ENCODE measurements around the gene AREL1.

AREL1 gene

DNA sequence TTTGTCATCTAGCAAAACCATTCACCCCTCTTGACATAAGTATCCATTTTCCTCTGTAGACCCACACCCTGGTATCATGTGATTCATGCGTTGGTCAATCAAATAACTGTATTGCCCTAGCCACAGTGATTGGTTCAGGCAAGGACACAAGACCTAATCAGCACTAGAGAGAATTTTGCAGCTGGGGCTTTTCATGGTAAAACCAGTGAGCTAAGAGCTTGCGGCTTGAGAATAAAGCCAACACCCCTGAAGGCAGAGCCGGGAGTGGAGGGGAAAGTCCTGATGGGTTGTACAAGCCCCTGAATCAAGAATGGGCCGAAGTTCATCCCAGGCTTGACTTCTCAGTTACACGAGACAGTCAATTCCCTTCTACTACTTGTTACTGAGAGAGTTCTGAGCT, 67.6 kb downstream of the AREL1 start:
- Histone ChIP-seq H3K27me3 (ENCODE audit: control insufficient read depth in 1 of 2, insufficient read depth in 2 of 2, low read length in 2 of 2) (peaks cover 0 to 5% of the 10 kb centered on the region in 2 donors), H3K36me3 (ENCODE audit: control insufficient read depth in 1 of 2, insufficient read depth in 2 of 2, low read length in 2 of 2) (no peaks in the 10 kb centered on the region), H3K9me3 (ENCODE audit: control insufficient read depth in 1 of 2, low read length in 2 of 2) (no peaks in the 10 kb centered on the region), H3K27ac (ENCODE audit: low read depth, low read length) (no peak overlapping the region), H3K9ac (ENCODE audit: low read depth in 1 of 2, low read length in 2 of 2) (no peak overlapping the region), H3K4me3 (ENCODE audit: low read depth in 1 of 2, low read length in 2 of 2) (no peak overlapping the region), H3K4me1 (ENCODE audit: control insufficient read depth in 1 of 2, insufficient read depth in 2 of 2, low read length in 2 of 2) (no peaks in the 10 kb centered on the region)

DNA sequence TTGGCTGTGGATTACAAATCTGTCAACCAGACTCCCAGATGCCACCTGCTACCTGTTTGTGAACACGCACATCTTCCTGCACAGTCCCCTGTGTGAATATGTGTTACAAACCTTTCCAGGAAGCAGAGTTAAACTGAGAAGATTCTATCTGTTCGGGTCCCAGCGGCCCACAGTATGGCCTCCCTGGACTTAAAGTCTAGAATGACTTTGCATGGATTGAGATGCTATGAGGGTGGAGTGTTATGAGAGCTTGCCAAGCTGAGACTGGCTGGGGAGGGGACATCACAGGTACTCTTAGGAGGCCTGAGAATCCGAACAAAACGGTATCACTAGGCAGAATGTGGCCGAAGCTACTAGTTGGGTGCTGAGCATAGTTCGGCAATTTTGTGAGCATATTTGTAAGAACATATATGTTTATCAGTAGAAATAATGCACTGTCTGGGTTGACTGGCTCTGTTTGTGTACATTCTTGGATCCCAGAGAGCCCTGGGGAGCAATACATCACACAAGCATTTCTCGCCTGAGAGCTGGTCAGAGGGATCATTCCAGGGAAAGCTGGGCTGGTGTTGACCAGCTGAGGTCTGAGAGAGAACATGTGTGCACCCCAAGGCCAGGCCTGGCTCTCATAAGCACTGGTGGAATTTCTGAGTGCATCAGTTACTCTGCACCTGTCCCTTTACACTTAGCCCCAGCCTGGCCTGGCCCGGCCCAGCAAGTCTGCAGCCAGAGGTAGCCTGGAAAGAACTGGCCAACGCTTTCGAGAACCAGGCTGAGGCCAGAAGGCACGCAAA, 71.1 kb downstream of the AREL1 start:
- no peaks in the 10 kb centered on the region for H3K36me3 ChIP-seq (ENCODE audit: control insufficient read depth in 1 of 2, insufficient read depth in 2 of 2, low read length in 2 of 2)
- no peaks in the 10 kb centered on the region for H3K4me1 ChIP-seq (ENCODE audit: control insufficient read depth in 1 of 2, insufficient read depth in 2 of 2, low read length in 2 of 2)
- peaks cover 0 to 2% of the 10 kb centered on the region in 2 donors for H3K27me3 ChIP-seq (ENCODE audit: control insufficient read depth in 1 of 2, insufficient read depth in 2 of 2, low read length in 2 of 2)
- H3K27ac ChIP-seq (ENCODE audit: low read depth, low read length), result no peak overlapping the region
- no peak overlapping the region for H3K9ac ChIP-seq (ENCODE audit: low read depth in 1 of 2, low read length in 2 of 2)
- no peak overlapping the region for H3K4me3 ChIP-seq (ENCODE audit: low read depth in 1 of 2, low read length in 2 of 2)
- no peaks in the 10 kb centered on the region for H3K9me3 ChIP-seq (ENCODE audit: control insufficient read depth in 1 of 2, low read length in 2 of 2)

DNA sequence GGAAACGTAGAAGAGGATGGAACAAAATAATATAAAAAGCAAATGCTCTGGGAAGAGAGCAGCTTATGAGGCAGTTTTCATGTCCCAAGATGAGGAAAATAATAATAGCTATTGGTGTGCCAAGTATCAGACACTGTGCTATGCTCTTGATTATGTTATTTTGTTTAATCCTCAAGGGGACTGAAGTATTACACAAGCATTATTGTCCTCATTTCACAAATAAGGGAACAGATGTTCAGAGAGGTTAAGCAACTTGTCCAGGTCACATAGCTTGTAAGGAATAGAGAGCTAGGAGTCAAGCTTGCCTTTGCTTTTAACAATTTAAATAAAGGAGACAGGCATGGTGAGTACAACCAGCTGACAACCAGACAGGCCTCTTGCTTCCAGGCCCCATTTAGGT, 73.9 kb downstream of the AREL1 start:
- no peak overlapping the region for H3K27ac ChIP-seq (ENCODE audit: low read depth, low read length)
- no peaks in the 10 kb centered on the region for H3K4me1 ChIP-seq (ENCODE audit: control insufficient read depth in 1 of 2, insufficient read depth in 2 of 2, low read length in 2 of 2)
- no peaks in the 10 kb centered on the region for H3K9me3 ChIP-seq (ENCODE audit: control insufficient read depth in 1 of 2, low read length in 2 of 2)

DNA sequence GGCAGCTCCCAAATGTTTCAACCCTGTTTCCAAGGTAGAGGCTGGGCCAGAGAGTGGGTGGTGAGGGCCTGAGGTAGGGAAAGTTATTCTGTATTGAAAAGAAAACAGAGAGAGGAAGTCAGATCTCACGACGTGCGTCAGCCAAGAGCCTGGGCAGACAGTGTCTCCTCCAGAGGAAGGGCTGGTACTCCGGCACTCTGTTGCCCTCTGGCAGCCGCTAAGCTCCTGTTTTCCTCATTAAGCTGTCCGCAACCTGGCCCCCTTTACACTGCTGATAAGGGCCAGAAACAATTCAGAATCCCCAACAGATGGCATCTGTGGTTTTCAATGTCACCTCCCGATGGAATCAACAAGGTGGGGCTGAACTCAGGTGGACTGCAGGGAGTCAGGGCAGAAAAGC, 74.8 kb downstream of the AREL1 start:
- Histone ChIP-seq H3K36me3 (ENCODE audit: control insufficient read depth in 1 of 2, insufficient read depth in 2 of 2, low read length in 2 of 2) (no peaks in the 10 kb centered on the region), H3K4me1 (ENCODE audit: control insufficient read depth in 1 of 2, insufficient read depth in 2 of 2, low read length in 2 of 2) (no peaks in the 10 kb centered on the region), H3K27me3 (ENCODE audit: control insufficient read depth in 1 of 2, insufficient read depth in 2 of 2, low read length in 2 of 2) (no peaks in the 10 kb centered on the region), H3K9me3 (ENCODE audit: control insufficient read depth in 1 of 2, low read length in 2 of 2) (no peaks in the 10 kb centered on the region), H3K4me3 (ENCODE audit: low read depth in 1 of 2, low read length in 2 of 2) (no peak overlapping the region), H3K27ac (ENCODE audit: low read depth, low read length) (no peak overlapping the region), H3K9ac (ENCODE audit: low read depth in 1 of 2, low read length in 2 of 2) (no peak overlapping the region)

More for the DNA sequence above, 73.9 kb downstream of the AREL1 start:
- H3K4me3 ChIP-seq (ENCODE audit: low read depth in 1 of 2, low read length in 2 of 2), result no peak overlapping the region
- H3K27me3 ChIP-seq (ENCODE audit: control insufficient read depth in 1 of 2, insufficient read depth in 2 of 2, low read length in 2 of 2), result no peaks in the 10 kb centered on the region
- H3K9ac ChIP-seq (ENCODE audit: low read depth in 1 of 2, low read length in 2 of 2), result no peak overlapping the region
- H3K36me3 ChIP-seq (ENCODE audit: control insufficient read depth in 1 of 2, insufficient read depth in 2 of 2, low read length in 2 of 2), result no peaks in the 10 kb centered on the region

DNA sequence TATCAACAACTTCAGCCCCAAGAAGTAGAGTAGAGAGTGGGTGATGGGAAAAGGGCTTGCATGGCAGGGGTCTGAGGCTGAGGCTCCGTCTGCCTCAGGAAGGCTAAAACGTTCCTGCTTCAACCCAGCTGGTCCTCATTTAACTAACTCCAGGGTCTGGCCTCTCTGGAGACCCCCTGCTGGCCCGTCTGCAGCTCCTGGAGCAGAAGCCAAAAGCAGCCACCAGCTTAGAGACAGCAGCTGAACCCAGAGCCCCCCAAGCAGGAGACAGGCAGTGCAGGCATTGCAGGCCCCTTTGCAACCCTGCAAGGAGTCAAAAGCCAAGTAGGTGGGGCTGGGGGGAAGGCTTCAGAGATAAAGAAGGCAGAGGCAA, 75.7 kb downstream of the AREL1 start:
- Histone ChIP-seq H3K4me3 (ENCODE audit: low read depth in 1 of 2, low read length in 2 of 2) (no peak overlapping the region), H3K9ac (ENCODE audit: low read depth in 1 of 2, low read length in 2 of 2) (no peak overlapping the region), H3K36me3 (ENCODE audit: control insufficient read depth in 1 of 2, insufficient read depth in 2 of 2, low read length in 2 of 2) (no peaks in the 10 kb centered on the region), H3K4me1 (ENCODE audit: control insufficient read depth in 1 of 2, insufficient read depth in 2 of 2, low read length in 2 of 2) (no peaks in the 10 kb centered on the region), H3K27me3 (ENCODE audit: control insufficient read depth in 1 of 2, insufficient read depth in 2 of 2, low read length in 2 of 2) (no peaks in the 10 kb centered on the region), H3K9me3 (ENCODE audit: control insufficient read depth in 1 of 2, low read length in 2 of 2) (no peaks in the 10 kb centered on the region), H3K27ac (ENCODE audit: low read depth, low read length) (no peak overlapping the region)

DNA sequence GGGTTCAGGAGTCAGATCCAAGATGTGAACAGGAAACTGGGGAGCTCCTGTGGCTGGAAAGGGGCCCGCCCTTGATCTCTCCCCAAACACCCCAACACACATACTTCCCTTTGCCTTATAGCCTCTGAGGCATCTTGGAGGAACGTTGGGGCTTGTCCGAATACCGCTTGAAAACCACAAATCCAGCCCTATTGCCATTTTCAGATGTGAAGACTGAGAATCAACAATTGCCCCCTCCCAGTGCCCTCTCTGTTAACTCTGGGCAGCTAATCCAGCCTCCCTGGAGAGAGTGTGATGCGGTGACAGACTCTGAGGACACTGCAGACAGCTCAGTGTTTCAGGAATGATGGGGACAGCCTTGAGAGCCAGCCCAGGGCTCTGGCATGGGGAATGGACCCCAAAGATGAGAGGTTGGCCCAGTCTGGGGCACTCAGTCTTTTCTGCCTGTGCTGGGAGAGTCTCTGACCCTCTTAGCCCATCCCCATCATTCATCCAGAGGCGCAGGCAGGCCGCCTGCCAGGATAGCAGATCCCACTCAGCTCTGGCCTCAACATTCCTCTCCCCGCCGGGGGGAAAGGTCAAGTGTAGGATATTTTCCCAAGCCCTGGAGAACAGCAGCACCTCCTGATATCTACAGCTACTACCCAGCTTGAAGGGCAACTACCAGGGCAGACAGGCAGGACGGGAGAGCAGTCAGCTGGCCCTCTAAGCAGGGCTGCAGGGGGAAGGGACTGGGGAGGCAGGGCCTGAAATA, 76.3 kb downstream of the AREL1 start:
- Histone ChIP-seq H3K36me3 (ENCODE audit: control insufficient read depth in 1 of 2, insufficient read depth in 2 of 2, low read length in 2 of 2) (no peaks in the 10 kb centered on the region), H3K9me3 (ENCODE audit: control insufficient read depth in 1 of 2, low read length in 2 of 2) (no peaks in the 10 kb centered on the region), H3K9ac (ENCODE audit: low read depth in 1 of 2, low read length in 2 of 2) (no peak overlapping the region), H3K4me1 (ENCODE audit: control insufficient read depth in 1 of 2, insufficient read depth in 2 of 2, low read length in 2 of 2) (no peaks in the 10 kb centered on the region), H3K27ac (ENCODE audit: low read depth, low read length) (no peak overlapping the region), H3K27me3 (ENCODE audit: control insufficient read depth in 1 of 2, insufficient read depth in 2 of 2, low read length in 2 of 2) (no peaks in the 10 kb centered on the region), H3K4me3 (ENCODE audit: low read depth in 1 of 2, low read length in 2 of 2) (no peak overlapping the region)

DNA sequence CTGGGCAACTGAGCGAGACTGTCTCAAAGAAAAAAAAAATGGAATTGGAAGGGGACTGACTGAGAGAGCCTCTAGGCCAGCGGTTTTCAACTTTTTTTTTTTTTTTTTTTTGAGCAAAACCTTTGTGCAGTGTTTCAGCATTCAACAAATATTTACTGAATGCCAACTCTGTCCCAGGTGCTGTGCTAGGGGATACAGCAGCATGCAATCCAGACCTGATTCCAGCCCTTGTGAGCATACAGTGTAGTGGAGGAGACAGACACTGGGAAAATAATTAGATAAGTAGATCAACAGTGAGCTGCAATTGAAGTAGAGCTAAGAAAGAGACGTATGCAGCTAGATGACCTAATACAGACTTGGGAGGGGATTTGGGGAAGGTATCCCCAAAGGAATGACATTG, 77.0 kb downstream of the AREL1 start:
- Histone ChIP-seq H3K4me1 (ENCODE audit: control insufficient read depth in 1 of 2, insufficient read depth in 2 of 2, low read length in 2 of 2) (no peaks in the 10 kb centered on the region), H3K4me3 (ENCODE audit: low read depth in 1 of 2, low read length in 2 of 2) (no peak overlapping the region), H3K9ac (ENCODE audit: low read depth in 1 of 2, low read length in 2 of 2) (no peak overlapping the region), H3K27ac (ENCODE audit: low read depth, low read length) (no peak overlapping the region), H3K9me3 (ENCODE audit: control insufficient read depth in 1 of 2, low read length in 2 of 2) (no peaks in the 10 kb centered on the region), H3K36me3 (ENCODE audit: control insufficient read depth in 1 of 2, insufficient read depth in 2 of 2, low read length in 2 of 2) (no peaks in the 10 kb centered on the region), H3K27me3 (ENCODE audit: control insufficient read depth in 1 of 2, insufficient read depth in 2 of 2, low read length in 2 of 2) (no peaks in the 10 kb centered on the region)

DNA sequence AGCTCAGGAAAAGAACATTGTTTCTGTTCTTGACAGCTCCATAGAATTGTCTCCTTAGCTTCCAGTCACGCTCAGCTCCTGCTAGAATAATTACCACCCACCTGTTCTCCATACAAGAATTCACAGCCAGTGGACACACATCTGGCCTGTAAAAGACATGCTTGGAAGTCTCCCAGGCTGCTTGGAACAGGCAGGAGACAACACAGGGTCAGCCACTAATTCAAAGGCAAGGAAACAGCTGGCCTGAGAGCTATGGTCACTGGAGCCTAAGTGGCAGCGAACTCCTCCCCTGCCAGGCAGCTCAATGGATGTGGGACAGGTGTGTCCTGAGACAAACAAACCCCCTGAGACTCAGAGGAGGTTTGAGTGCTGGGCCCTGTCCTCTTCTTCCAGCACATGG, 77.9 kb downstream of the AREL1 start:
- no peaks in the 10 kb centered on the region for H3K27me3 ChIP-seq (ENCODE audit: control insufficient read depth in 1 of 2, insufficient read depth in 2 of 2, low read length in 2 of 2)
- no peak overlapping the region for H3K27ac ChIP-seq (ENCODE audit: low read depth, low read length)
- H3K4me3 ChIP-seq (ENCODE audit: low read depth in 1 of 2, low read length in 2 of 2), result no peak overlapping the region
- no peaks in the 10 kb centered on the region for H3K4me1 ChIP-seq (ENCODE audit: control insufficient read depth in 1 of 2, insufficient read depth in 2 of 2, low read length in 2 of 2)
- no peaks in the 10 kb centered on the region for H3K9me3 ChIP-seq (ENCODE audit: control insufficient read depth in 1 of 2, low read length in 2 of 2)
- H3K9ac ChIP-seq (ENCODE audit: low read depth in 1 of 2, low read length in 2 of 2), result no peak overlapping the region
- H3K36me3 ChIP-seq (ENCODE audit: control insufficient read depth in 1 of 2, insufficient read depth in 2 of 2, low read length in 2 of 2), result no peaks in the 10 kb centered on the region

DNA sequence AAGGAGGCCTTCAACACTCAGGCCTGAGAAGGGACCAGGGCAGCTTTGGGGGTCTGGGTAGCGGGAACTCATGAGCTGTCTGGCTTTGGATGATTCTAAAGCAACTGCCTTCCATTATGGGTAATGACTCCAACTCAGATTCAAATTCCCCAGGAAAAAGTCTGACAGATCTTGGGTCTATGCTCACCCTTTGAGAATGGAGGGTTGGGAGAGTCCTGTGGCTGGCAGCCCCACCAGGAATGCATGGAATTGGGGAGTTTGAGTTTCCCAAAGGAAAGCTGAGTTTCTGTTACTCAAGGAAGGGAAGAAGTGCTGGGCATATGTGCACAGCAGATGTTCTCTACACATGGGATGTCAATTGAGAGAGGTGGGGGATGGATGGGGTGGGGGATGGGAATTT, 78.4 kb downstream of the AREL1 start:
- no peak overlapping the region for H3K27ac ChIP-seq (ENCODE audit: low read depth, low read length)
- no peaks in the 10 kb centered on the region for H3K9me3 ChIP-seq (ENCODE audit: control insufficient read depth in 1 of 2, low read length in 2 of 2)

DNA sequence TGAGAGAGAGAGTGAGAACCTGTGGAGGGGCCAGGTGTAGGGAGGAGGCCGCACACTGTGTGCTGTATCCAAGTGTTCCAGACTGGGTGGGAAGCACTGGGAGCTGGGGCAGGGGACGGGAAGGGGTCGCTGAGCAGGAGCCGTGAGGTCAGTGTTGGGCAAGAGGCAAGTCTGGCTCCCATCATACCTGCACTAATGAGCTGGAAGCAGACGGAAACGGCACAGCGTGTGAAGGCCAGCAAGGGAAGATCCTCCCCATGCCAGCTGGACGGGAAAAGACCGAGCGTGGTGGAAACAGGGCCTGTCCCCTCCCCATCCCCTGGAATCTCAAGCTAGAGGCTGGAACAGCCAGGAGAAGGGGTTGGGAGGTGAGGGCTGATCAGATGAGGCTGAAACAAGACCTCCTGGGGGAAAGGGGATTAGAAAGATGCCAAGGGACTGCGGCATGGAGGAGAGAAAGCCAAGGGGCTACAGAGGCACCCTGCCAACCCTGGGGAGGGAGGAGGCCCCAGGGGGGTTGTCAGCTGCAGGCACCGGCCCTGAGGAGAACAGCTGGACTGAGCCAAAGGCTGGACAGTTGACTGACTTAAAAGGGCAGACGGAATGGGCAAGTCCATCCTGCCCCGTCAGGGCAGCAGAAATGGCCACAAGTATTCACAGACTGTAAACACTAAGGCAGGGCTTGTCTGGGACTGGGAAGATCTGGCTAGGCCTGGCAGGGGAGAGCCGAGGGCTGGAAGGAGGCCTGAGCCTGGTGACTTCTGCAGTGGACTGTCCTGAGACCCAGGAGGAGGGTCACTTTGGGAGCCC, 81.8 kb downstream of the AREL1 start:
- Histone ChIP-seq H3K9me3 (ENCODE audit: control insufficient read depth in 1 of 2, low read length in 2 of 2) (no peaks in the 10 kb centered on the region), H3K9ac (ENCODE audit: low read depth in 1 of 2, low read length in 2 of 2) (no peak overlapping the region), H3K4me1 (ENCODE audit: control insufficient read depth in 1 of 2, insufficient read depth in 2 of 2, low read length in 2 of 2) (peaks cover 7 to 10% of the 10 kb centered on the region in 2 donors), H3K27me3 (ENCODE audit: control insufficient read depth in 1 of 2, insufficient read depth in 2 of 2, low read length in 2 of 2) (no peaks in the 10 kb centered on the region), H3K4me3 (ENCODE audit: low read depth in 1 of 2, low read length in 2 of 2) (no peak overlapping the region), H3K27ac (ENCODE audit: low read depth, low read length) (no peak overlapping the region), H3K36me3 (ENCODE audit: control insufficient read depth in 1 of 2, insufficient read depth in 2 of 2, low read length in 2 of 2) (no peaks in the 10 kb centered on the region)

More for the DNA sequence above, 78.4 kb downstream of the AREL1 start:
- Histone ChIP-seq H3K4me1 (ENCODE audit: control insufficient read depth in 1 of 2, insufficient read depth in 2 of 2, low read length in 2 of 2) (no peaks in the 10 kb centered on the region), H3K27me3 (ENCODE audit: control insufficient read depth in 1 of 2, insufficient read depth in 2 of 2, low read length in 2 of 2) (no peaks in the 10 kb centered on the region), H3K36me3 (ENCODE audit: control insufficient read depth in 1 of 2, insufficient read depth in 2 of 2, low read length in 2 of 2) (no peaks in the 10 kb centered on the region), H3K4me3 (ENCODE audit: low read depth in 1 of 2, low read length in 2 of 2) (no peak overlapping the region), H3K9ac (ENCODE audit: low read depth in 1 of 2, low read length in 2 of 2) (no peak overlapping the region)

All from duodenal mucosa (tissue), 2 donors.